GM12878 (cell line): ENCODE measurements around the gene TMEM45A.

Source experiments
- BHLHE40 ChIP-seq, 2 experiments: fragments of 450-650 bp in 1 of 2; IDR thresholded peaks; 2 replicates each; pipeline ENCODE4 v1.6.1; 2011 to 2017; ENCODE audit warnings: low read depth in 2 of 2, borderline replicate concordance in 1 of 2, improper control_type of control experiment in 1 of 2, low read length in 1 of 2, mild to moderate bottlenecking in 1 of 2
- CBFB ChIP-seq: IDR thresholded peaks from 2 replicates; pipeline ENCODE4 v1.6.1; 2016; ENCODE audit warnings: antibody characterized with exemption, low read depth
- CREB1 ChIP-seq: IDR thresholded peaks from 2 replicates; pipeline ENCODE4 v1.6.1; 2012; ENCODE audit warnings: low read depth, mild to moderate bottlenecking, inconsistent platforms
- CTCF ChIP-seq, 3 experiments: IDR thresholded peaks in 2 of 3; conservative IDR thresholded peaks in 1 of 3; 2 replicates each; pipeline ENCODE4 v1.5.1; 2011; ENCODE audit warnings: low read depth in 3 of 3, low read length in 3 of 3, mild to moderate bottlenecking in 3 of 3, control low read depth in 2 of 3, moderate library complexity in 2 of 3, inconsistent platforms in 1 of 3, mixed read lengths in 1 of 3; ENCODE audit not compliant: control insufficient read depth in 2 of 3, insufficient read depth in 1 of 3; ENCODE audit errors: extremely low read depth in 1 of 3
- E2F4 ChIP-seq: IDR thresholded peaks from 2 replicates; pipeline ENCODE4 v1.6.1; 2012; ENCODE audit warnings: low read depth, low read length, improper control_type of control experiment
- EZH2 ChIP-seq: IDR thresholded peaks from 2 replicates; pipeline ENCODE4 v1.6.1; 2012; ENCODE audit warnings: low read depth, mild to moderate bottlenecking, control low read depth, inconsistent platforms, low read length, borderline replicate concordance; ENCODE audit not compliant: control insufficient read depth
- POU2F2 ChIP-seq: IDR thresholded peaks from 3 replicates; pipeline ENCODE4 v1.6.1; 2011; ENCODE audit warnings: low read depth, mild to moderate bottlenecking, low read length, borderline replicate concordance
- REST ChIP-seq: IDR thresholded peaks from 2 replicates; pipeline ENCODE4 v1.6.1; 2012; ENCODE audit warnings: mild to moderate bottlenecking, low read depth, low read length
- SMAD1 ChIP-seq: fragments of 450-650 bp; IDR thresholded peaks from 2 replicates; pipeline ENCODE4 v1.6.1; 2018; ENCODE audit warnings: mild to moderate bottlenecking, low read depth; ENCODE audit not compliant: partially characterized antibody
- SMAD5 ChIP-seq: IDR thresholded peaks from 2 replicates; pipeline ENCODE4 v1.6.1; 2016; ENCODE audit warnings: antibody characterized with exemption, low read depth
- ZNF217 ChIP-seq: fragments of 450-650 bp; IDR thresholded peaks from 2 replicates; pipeline ENCODE4 v1.6.1; 2017; ENCODE audit warnings: antibody characterized with exemption, mild to moderate bottlenecking
- ZNF384 ChIP-seq: IDR thresholded peaks from 2 replicates; pipeline ENCODE4 v1.6.1; 2012; ENCODE audit warnings: low read depth, mild to moderate bottlenecking, low read length, improper control_type of control experiment, borderline replicate concordance

GRCh38 chr3:100533176-100533575 is 40.8 kb downstream of the TMEM45A start:
- TF ChIP-seq ZNF384 (no peak), E2F4 (no peak), CTCF (IDR thresholded peaks at IDR 0.05 in 2 of 3, conservative IDR thresholded peaks at IDR 0.05 in 1 of 3; ENCODE audit: control insufficient read depth in 2 of 3, extremely low read depth in 1 of 3, insufficient read depth in 1 of 3, low read depth in 3 of 3, low read length in 3 of 3) (no peak), CBFB (no peak), EZH2 (no peak), ZNF217 (no peak), SMAD1 (no peak), CREB1 (no peak), REST (no peak), BHLHE40 (IDR thresholded peaks at IDR 0.05; ENCODE audit: borderline replicate concordance in 1 of 2, low read depth in 2 of 2, low read length in 1 of 2) (no peak), POU2F2 (no peak), SMAD5 (no peak)
